DMS153 treated with DMSO at 0.1 percent for 48 hours (cell line): Measurements from ENCODE around the gene MAB21L1.

Source experiments
- DNase-seq: peaks from one replicate; lab custom pipeline; 2025; ENCODE audit not compliant: unreplicated experiment; lab: John Stamatoyannopoulos, UW

Gene MAB21L1

DNA sequence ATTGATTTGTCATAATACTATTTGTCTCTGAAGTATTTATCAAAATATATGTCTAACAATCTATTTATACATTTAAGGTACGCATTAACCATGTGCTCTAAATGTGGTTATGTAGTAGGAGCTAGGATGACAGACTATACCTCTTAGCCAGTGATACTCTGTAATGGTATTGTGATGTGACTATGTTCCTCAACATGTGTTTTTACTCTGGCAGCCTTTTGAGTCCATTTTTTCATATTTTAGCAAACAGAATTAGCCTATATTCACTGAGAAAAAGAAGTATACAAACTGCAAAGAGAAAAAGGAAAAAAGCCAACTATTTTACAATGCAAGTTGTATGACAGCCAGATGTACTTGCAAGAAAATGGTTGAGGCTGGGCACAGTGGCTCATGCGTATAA, 26.7 kb downstream of the MAB21L1 start:
- no peak for DNase-seq

DNA sequence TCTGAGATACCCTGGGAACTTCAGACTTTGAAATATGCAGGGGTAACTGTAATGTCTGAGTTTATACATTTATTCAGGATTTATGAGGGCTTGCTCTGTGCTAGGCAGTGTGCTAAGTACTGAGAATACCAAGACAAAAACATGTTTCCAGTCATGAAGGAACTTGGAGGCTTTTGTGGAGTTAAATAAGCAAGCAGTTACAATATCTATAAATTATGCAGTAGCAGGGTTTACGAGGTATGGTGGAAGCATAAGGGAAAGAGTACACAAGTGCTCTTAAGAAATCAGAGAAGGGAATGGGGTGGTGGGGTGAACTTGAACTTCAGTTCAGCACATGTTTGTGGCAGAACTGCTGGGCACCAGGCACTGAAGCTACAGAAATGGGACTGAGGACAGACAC, 28.0 kb downstream of the MAB21L1 start:
- no peak for DNase-seq
